ENCODE results near the gene SDCBP2.

SDCBP2 gene

DNA sequence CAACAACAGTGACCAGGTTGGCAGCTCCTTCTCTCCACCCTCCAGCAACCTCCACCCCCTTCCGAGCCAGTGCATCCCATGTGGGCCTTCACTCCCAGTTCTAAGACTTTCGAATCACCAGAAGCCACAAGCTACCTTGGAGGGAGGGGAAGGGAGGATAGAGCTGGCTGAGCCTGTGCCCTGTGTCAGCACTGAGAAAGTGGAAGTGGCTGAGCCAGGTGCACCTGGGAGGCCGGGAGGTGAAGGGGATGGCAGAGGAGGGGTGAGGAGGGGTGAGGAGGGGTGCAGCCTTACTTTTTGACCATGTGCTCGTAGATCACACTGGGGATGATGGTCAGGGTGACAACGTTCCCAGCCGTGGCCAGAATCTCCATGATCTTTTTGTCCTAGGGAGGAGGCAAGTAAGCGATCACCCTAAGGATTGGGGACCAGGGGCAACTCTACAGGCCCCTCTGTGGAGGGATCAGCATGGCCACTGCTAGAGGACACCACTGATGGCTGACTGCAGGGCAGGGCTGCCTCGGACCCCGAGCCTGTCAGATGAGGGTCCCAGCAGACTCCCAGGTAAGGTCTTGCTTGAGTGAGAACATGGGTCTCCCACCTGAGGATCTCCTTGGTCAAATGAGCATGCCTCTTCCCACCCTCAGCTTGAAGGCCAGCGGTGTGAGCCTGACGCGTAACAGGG is 18.3 kb downstream of the SDCBP2 start:
- DNase-seq (ENCODE audit: low spot score in 2 of 2) (no peak), ATAC-seq (replicated peaks; ENCODE audit: extremely low read depth, poor library complexity, severe bottlenecking) (no peak)
- H3K27me3 Mint-ChIP-seq = no peaks in the 10 kb centered on the region
- no peak overlapping the region for H3K27ac Mint-ChIP-seq (ENCODE audit: low read depth)
- H3K4me3 Mint-ChIP-seq = no peak overlapping the region
- no peaks in the 10 kb centered on the region for H3K9me3 Mint-ChIP-seq
- H3K4me1 Mint-ChIP-seq = peaks cover 5% of the 10 kb centered on the region
- no peaks in the 10 kb centered on the region for H3K36me3 Mint-ChIP-seq (ENCODE audit: insufficient read depth)

DNA sequence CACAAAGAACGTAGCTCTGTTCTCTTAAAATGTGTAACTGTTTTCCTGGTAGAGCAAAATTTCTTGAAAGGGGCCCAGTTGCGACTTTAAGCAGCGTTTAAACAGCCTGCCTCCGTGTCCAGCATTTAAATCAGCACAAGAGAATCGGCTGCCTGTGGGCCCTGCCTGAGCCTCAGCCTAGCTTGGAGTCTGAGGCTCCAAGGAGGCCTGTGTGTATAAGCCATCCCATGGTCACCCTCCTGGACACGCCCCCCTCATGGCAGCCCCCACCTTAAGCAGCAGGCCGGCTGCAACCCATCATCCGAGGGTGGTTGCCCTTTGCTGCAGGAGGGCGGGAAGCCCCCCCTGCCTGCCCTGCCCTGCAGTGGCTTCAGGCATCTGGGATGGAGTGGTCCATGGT is 18.9 kb downstream of the SDCBP2 start:
- ATAC-seq (replicated peaks; ENCODE audit: extremely low read depth, poor library complexity, severe bottlenecking) = no peak

DNA sequence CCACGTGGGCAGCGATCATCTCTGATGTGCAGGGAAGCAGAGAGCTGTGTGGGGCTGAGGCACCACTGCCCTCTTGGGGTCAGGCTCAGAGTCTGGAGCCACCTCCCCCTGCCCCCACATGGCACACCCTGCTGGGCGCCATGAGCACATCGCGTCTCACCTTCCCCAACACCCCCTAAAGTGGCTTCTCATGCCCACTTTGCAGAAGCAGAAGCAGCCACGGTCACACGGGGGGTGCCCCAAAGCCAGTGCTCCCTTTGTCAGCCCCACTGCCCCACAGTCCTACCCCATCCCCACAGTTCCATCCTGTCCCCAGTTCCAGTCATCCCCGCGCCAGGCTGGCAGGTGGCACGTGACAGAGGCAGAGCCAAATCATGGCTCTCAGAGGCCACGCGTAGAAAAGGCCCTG is 19.5 kb downstream of the SDCBP2 start:
- Mint-ChIP-seq H3K9me3 (no peaks in the 10 kb centered on the region), H3K36me3 (ENCODE audit: insufficient read depth) (peaks cover 3% of the 10 kb centered on the region), H3K4me3 (no peak overlapping the region), H3K27ac (ENCODE audit: low read depth) (no peak overlapping the region), H3K27me3 (no peaks in the 10 kb centered on the region), H3K4me1 (peaks cover 5% of the 10 kb centered on the region)
- ATAC-seq (replicated peaks; ENCODE audit: extremely low read depth, poor library complexity, severe bottlenecking) (no peak), DNase-seq (ENCODE audit: low spot score in 2 of 2) (no peak)

More for the DNA sequence above, 18.9 kb downstream of the SDCBP2 start:
- Mint-ChIP-seq H3K4me1 (peaks cover 5% of the 10 kb centered on the region), H3K36me3 (ENCODE audit: insufficient read depth) (peaks cover 2% of the 10 kb centered on the region), H3K27ac (ENCODE audit: low read depth) (no peak overlapping the region), H3K9me3 (no peaks in the 10 kb centered on the region), H3K4me3 (no peak overlapping the region), H3K27me3 (no peaks in the 10 kb centered on the region)
- DNase-seq (ENCODE audit: low spot score in 2 of 2) = no peak

DNA sequence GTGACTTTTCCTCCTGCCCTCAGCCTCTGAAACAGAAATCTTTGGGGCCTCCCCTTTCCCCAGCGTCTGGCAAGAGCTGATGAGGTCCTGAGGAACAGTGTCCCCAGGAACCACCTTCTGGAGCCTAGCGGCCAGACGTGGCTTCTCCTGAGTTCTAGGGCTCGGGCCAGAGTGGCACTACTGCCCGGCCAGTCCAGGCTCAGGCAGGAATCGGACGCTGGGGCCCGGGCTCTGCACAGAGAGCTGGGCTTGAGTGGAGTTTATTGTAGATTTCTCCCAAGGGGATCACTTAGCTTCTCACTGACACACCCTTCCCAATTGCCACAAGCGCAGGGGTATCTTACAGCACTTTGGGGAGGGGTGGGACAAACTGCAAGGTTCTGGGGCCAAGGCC is 20.2 kb downstream of the SDCBP2 start:
- H3K4me1 Mint-ChIP-seq = peaks cover 4% of the 10 kb centered on the region
- peaks cover 4% of the 10 kb centered on the region for H3K36me3 Mint-ChIP-seq (ENCODE audit: insufficient read depth)
- DNase-seq (ENCODE audit: low spot score in 2 of 2) (no peak), ATAC-seq (replicated peaks; ENCODE audit: extremely low read depth, poor library complexity, severe bottlenecking) (no peak)
- no peaks in the 10 kb centered on the region for H3K9me3 Mint-ChIP-seq
- no peak overlapping the region for H3K27ac Mint-ChIP-seq (ENCODE audit: low read depth)
- no peak overlapping the region for H3K4me3 Mint-ChIP-seq
- H3K27me3 Mint-ChIP-seq = no peaks in the 10 kb centered on the region

DNA sequence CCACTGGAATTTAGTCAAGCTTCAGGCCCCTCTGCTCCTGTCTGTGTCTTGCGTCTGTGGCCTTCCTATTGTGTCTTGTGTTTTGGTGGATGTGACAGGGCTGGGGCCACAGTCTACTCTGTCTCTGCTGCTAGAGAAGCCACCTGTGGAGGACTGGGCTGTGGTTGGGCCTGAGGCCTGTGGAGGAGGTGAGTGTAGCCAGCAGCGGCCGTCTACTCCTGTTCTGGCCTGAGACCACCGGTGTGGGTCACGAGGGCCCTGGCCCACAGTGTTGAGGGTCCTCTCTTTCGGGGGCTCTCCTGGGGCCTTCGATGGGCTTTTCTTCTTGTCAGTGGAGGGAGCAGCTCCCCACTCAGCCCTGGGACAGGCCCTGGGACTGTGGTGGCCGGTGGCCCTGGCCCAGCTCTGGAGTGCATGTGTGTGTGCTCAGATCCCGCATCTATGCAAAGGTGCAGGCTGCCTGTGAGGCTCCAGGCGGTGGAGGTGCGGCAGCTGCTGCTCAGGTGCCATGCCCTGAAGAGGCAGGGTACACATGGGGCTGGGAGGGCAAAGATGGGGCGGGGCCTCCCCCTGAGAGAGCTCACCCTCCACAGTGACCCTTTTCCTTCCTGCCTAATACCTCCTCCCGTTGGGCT is 20.8 kb downstream of the SDCBP2 start:
- DNase-seq (ENCODE audit: low spot score in 2 of 2) = no peak
- H3K27ac Mint-ChIP-seq (ENCODE audit: low read depth) = no peak overlapping the region
- H3K4me1 Mint-ChIP-seq = no peaks in the 10 kb centered on the region
- no peaks in the 10 kb centered on the region for H3K9me3 Mint-ChIP-seq
- H3K4me3 Mint-ChIP-seq = no peak overlapping the region
- no peaks in the 10 kb centered on the region for H3K27me3 Mint-ChIP-seq
- no peak for ATAC-seq (replicated peaks; ENCODE audit: extremely low read depth, poor library complexity, severe bottlenecking)
- peaks cover 5% of the 10 kb centered on the region for H3K36me3 Mint-ChIP-seq (ENCODE audit: insufficient read depth)

DNA sequence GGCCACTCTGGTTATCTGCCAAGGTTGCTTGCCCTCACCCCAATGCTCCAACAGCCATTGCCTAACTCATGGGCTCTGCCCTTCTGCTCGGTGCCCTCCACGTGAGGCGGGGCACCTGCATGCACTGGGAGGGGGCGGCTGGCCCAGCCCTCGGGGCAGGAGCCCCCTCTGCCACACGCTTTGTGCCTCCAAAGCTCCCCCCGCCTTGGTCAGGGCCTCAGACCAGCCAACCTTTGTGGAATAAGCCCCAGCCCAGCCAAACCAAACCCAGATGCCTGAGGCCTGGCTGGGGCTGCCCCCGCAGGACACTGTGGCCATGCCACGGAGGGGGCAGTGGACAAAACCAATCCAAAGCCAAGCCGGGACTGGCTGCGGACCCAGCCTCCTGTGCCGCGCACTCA is 21.4 kb downstream of the SDCBP2 start:
- peaks cover 10% of the 10 kb centered on the region for H3K36me3 Mint-ChIP-seq (ENCODE audit: insufficient read depth)
- H3K4me3 Mint-ChIP-seq = no peak overlapping the region
- H3K9me3 Mint-ChIP-seq = no peaks in the 10 kb centered on the region
- DNase-seq (ENCODE audit: low spot score in 2 of 2) (no peak), ATAC-seq (replicated peaks; ENCODE audit: extremely low read depth, poor library complexity, severe bottlenecking) (no peak)
- H3K27ac Mint-ChIP-seq (ENCODE audit: low read depth) = no peak overlapping the region
- no peaks in the 10 kb centered on the region for H3K27me3 Mint-ChIP-seq
- H3K4me1 Mint-ChIP-seq = no peaks in the 10 kb centered on the region

DNA sequence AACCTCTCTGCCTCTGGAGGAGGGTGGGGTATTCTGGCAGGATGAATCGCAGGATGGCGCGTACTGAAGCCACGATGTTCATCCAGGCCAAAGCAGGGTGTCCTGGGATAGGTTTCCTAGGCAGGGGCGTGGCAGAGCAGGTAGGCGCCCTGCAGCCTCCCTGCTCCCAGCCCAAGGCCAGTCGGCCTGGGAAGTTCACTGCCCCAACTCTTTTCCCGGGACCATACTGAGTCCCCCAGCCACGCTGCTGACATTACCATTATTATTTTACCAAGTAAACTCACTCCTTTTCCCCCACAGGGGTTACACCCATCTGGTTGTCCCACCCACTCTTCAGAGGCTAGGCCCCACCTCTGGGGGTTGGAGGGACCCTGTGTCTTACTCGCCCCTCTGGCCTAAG is 21.8 kb downstream of the SDCBP2 start:
- Mint-ChIP-seq H3K4me3 (no peak overlapping the region), H3K4me1 (no peaks in the 10 kb centered on the region), H3K9me3 (no peaks in the 10 kb centered on the region), H3K36me3 (ENCODE audit: insufficient read depth) (peaks cover 10% of the 10 kb centered on the region), H3K27me3 (no peaks in the 10 kb centered on the region), H3K27ac (ENCODE audit: low read depth) (no peak overlapping the region)
- DNase-seq (ENCODE audit: low spot score in 2 of 2) = no peak
- ATAC-seq (replicated peaks; ENCODE audit: extremely low read depth, poor library complexity, severe bottlenecking) = no peak

DNA sequence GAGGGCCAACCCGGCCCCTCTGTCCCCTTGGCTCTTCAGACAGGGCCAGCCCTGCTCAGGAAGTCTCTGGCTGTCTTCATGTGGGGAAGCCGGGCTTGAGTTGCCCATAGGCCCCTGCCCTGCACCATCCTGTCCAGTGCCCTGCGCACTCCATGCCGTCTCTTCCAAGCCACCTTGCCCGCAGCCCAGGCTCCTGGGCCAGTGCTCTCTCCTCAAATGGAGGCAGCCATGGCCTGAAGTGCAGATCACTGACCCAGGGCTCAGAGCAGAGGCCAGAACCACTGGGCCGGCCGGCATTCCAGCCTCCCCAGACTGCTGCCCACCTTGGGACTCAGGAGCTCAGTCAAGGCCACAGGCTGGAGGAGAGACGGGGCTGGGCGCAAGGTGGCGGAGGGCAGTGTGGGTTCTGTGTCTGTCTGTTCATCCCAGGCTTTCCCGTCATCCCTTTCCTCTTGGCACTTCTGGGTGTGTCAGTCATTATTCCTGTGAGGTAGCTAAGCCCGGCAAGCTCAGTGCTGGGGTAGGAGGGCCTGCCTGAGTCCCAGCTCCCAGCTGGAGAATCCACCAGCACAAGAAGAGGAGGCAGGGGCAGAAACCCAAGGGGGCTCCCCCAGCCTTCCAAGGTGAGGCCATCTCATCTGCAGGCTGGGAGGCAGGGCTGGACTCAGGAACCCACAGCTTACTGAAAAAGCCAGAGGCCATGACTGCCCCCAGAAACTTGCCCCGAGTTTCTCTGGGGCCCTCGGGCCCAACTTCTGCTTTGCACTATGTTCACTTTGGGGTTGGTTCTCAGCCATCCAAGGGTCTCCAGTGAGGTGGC is 22.4 kb downstream of the SDCBP2 start:
- Mint-ChIP-seq H3K36me3 (ENCODE audit: insufficient read depth) (peaks cover 10% of the 10 kb centered on the region), H3K4me3 (no peak overlapping the region), H3K4me1 (no peaks in the 10 kb centered on the region), H3K9me3 (no peaks in the 10 kb centered on the region), H3K27ac (ENCODE audit: low read depth) (no peak overlapping the region), H3K27me3 (no peaks in the 10 kb centered on the region)
- DNase-seq (ENCODE audit: low spot score in 2 of 2) (no peak), ATAC-seq (replicated peaks; ENCODE audit: extremely low read depth, poor library complexity, severe bottlenecking) (no peak)

DNA sequence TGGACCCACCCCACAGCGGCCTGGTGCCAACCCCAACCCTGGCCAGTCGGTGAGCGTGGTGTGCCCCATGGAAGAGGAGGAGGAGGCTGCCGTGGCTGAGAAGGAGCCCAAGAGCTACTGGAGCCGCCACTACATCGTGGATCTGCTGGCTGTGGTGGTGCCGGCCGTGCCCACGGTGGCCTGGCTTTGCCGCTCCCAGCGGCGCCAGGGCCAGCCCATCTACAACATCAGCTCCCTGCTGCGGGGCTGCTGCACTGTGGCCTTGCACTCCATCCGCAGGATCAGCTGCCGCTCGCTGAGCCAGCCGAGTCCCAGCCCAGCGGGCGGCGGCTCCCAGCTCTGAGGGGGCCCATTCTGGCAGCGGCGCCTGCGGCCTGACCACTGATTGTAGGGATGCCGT is 23.2 kb downstream of the SDCBP2 start:
- no peak overlapping the region for H3K4me3 Mint-ChIP-seq
- no peaks in the 10 kb centered on the region for H3K9me3 Mint-ChIP-seq
- H3K4me1 Mint-ChIP-seq = peaks cover 8% of the 10 kb centered on the region
- ATAC-seq (replicated peaks; ENCODE audit: extremely low read depth, poor library complexity, severe bottlenecking) = no peak
- no peak for DNase-seq (ENCODE audit: low spot score in 2 of 2)
- H3K36me3 Mint-ChIP-seq (ENCODE audit: insufficient read depth) = peaks cover 10% of the 10 kb centered on the region
- H3K27me3 Mint-ChIP-seq = no peaks in the 10 kb centered on the region
- H3K27ac Mint-ChIP-seq (ENCODE audit: low read depth) = no peak overlapping the region

DNA sequence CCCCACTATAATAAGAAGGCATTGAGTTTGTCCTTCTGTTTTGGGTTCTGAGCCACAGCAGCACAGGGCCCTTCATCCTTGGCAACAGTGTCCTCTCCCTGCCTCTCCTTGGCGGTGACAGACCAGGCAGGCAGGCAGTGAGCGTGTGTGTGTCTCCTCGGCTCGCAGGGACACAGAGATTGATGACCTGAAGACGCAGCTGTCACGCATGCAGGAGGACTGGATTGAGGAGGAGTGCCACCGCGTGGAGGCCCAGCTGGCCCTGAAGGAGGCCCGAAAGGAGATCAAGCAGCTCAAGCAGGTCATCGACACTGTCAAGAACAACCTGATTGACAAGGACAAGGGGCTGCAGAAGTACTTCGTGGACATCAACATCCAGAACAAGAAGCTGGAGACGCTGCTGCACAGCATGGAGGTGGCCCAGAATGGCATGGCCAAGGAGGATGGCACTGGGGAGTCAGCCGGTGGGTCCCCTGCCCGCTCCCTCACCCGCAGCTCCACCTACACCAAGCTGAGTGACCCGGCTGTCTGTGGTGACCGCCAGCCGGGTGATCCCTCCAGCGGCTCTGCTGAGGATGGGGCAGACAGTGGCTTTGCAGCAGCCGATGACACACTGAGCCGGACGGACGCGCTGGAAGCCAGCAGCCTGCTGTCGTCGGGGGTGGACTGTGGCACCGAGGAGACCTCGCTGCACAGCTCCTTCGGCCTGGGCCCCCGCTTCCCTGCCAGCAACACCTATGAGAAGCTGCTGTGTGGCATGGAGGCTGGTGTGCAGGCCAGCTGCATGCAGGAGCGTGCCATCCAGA is 24.0 kb downstream of the SDCBP2 start:
- ATAC-seq (replicated peaks; ENCODE audit: extremely low read depth, poor library complexity, severe bottlenecking) = no peak
- H3K27me3 Mint-ChIP-seq = no peaks in the 10 kb centered on the region
- H3K4me1 Mint-ChIP-seq = peaks cover 11% of the 10 kb centered on the region
- H3K36me3 Mint-ChIP-seq (ENCODE audit: insufficient read depth) = peaks cover 10% of the 10 kb centered on the region
- no peak overlapping the region for H3K27ac Mint-ChIP-seq (ENCODE audit: low read depth)
- DNase-seq (ENCODE audit: low spot score in 2 of 2) = no peak
- no peak overlapping the region for H3K4me3 Mint-ChIP-seq
- H3K9me3 Mint-ChIP-seq = no peaks in the 10 kb centered on the region

DNA sequence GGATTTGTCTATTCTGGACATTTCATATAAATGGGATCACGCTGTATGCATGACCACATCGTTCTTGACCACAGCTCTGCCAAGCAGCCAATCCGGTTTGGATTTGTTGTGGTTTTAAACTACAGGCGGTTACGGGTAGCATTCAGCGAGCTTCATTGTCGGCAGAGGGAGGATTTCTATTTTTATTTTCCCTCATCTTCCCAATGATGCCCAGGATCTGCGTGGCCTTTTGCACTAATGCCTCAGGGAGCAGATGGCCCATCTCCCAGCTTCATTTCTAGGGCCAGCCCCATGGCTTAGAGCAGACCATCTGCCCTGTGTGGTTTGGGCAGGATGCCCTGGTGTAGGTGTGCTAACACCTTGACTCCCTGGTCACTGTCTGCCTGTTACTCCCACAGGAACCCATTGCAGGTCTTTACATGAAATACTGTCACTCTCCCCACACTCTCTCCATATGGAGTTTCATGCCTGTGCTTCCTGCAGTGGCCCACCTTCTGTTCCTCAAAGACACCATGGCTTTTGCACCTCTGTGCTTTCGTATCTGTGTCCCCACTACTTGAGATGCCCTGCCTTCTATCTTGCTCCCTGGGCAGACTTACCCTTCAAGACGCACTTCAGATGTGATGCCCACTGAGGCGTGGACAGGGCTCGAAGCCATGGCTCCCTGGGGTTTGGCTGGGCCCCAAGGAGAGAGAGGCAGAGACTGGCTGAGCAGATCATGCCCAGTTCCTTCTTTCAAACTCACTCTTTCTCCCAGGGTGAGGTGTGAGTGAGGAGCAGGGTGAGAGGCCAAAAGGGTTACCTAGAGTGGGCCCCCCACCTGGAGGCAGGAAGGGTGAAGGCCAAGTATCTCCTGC is 26.0 kb downstream of the SDCBP2 start:
- ATAC-seq (replicated peaks; ENCODE audit: extremely low read depth, poor library complexity, severe bottlenecking) = peak; percentile 50
- Mint-ChIP-seq H3K27me3 (no peaks in the 10 kb centered on the region), H3K9me3 (no peaks in the 10 kb centered on the region), H3K36me3 (ENCODE audit: insufficient read depth) (peaks cover 10% of the 10 kb centered on the region), H3K4me1 (peaks cover 17% of the 10 kb centered on the region), H3K27ac (ENCODE audit: low read depth) (peak overlapping the region; percentile 44), H3K4me3 (no peak overlapping the region)
- DNase-seq (ENCODE audit: low spot score in 2 of 2) = no peak
